Uterus (tissue), 4 donors: ENCODE data around the gene NTRK2. TPM values are rescaled to one million over a fixed set of nuclear protein-coding genes. Genes with fewer than 3 reads are reported as not detected.

Source experiments
- DNase-seq, 2 donors: peaks; one replicate each; pipeline ENCODE4 v3.0.0-alpha.2; 2019 to 2020
- H3K27ac ChIP-seq, 2 donors: fragments of 200-600 bp; sonication (generic); 1 replicate in 1 of 2; 2 replicates in 1 of 2; pipeline ENCODE4 v1.5.1; 2016 to 2018
- H3K27me3 ChIP-seq, 2 donors: fragments of 200-600 bp; sonication (generic); one replicate each; pipeline ENCODE4 v1.5.1; 2018 to 2019; ENCODE audit warnings: control low read depth in 1 of 2
- H3K36me3 ChIP-seq, 2 donors: fragments of 200-600 bp; sonication (generic); one replicate each; pipeline ENCODE4 v1.5.1; 2019; ENCODE audit warnings: control low read depth in 1 of 2
- H3K4me1 ChIP-seq, 2 donors: fragments of 200-600 bp; sonication (generic); one replicate each; pipeline ENCODE4 v1.5.1; 2018 to 2019; ENCODE audit warnings: control low read depth in 1 of 2
- H3K4me3 ChIP-seq, 2 donors: fragments of 200-600 bp; sonication (generic); 1 replicate in 1 of 2; 2 replicates in 1 of 2; pipeline ENCODE4 v1.5.1; 2018 to 2019; ENCODE audit warnings: mild to moderate bottlenecking in 1 of 2
- H3K9me3 ChIP-seq, 2 donors: fragments of 200-600 bp; sonication (generic); one replicate each; pipeline ENCODE4 v1.5.1; 2019; ENCODE audit warnings: control low read depth in 1 of 2
- POLR2A ChIP-seq, 2 donors: fragments of 450-650 bp; IDR thresholded peaks; one replicate each; pipeline ENCODE4 v1.6.1; 2016; ENCODE audit warnings: antibody characterized with exemption in 2 of 2, mild to moderate bottlenecking in 1 of 2, moderate library complexity in 1 of 2
- intact Hi-C: fragments of 100-400 bp; cut with DNase I; formaldehyde crosslinking; loops from one replicate; pipeline ENCODE4 v1.15.1; 2023; ENCODE audit warnings: low total_unique reads
- total RNA-seq, 4 donors: library from RNA; depleted of rRNA in 3 of 4; stranded (reverse); fragments of >200 nt in 3 of 4; gene quantifications; one replicate each; pipeline versions ENCODE4 v1.1.0 to v1.2.4, GENCODE V29; 2014 to 2023
- TF ChIP-seq, protein P1 (sequence below), 4 experiments: fragments of 200-600 bp in 2 of 4; fragments of 450-650 bp in 2 of 4; sonication (generic) in 2 of 4; IDR thresholded peaks; one replicate each; pipeline ENCODE4 v1.5.1; 2016 to 2019; ENCODE audit warnings: antibody characterized with exemption in 4 of 4, mild to moderate bottlenecking in 2 of 4, moderate library complexity in 1 of 4
- donor health status: DM: yes; HTN: yes; CAD: no.

NTRK2 gene
- total RNA-seq, 4 donors from 2014 or later: 6.5 to 23.2 (median 12.5) TPM

DNA sequence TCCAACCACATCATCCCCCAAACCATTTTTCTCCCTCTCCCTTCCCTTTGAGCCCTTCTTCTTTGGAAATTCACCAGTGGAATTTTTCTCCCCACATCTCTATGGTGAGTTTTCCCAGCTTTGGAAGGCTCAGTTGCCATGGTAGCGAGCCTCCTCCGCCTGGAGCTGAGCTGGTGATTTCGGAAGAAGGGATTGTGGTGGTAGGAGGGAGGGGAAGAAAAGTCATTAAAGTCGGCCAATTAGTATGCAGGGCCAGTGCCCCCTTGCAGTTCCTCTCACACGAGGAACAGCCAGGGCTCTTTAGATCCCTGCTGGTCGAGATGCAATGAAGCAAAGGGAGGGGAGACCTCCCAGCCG lies 322.0 kb downstream of the NTRK2 start:
- no peak overlapping the region for H3K27ac ChIP-seq
- intact Hi-C loops: no loop called here

DNA sequence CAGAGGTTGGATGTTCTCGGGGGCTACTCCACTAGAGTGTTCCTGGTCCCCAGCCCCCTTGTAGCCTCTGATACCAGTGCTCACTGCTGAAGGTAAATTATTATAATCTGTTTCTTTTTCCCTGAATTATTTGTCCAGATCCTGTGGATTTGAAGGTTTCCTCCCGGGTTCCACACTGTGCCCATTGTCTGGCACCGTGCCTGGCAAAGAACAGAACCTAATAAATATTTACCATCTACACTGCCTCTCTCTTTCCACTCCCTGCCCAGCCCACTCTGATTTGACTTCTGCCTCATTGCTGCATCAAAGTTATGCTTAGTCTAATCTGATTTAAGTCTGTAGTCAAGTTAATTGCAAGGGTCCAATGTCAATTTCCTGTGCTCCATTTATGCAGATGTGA lies 322.9 kb downstream of the NTRK2 start:
- Histone ChIP-seq H3K27me3 (no peaks in the 10 kb centered on the region), H3K4me3 (no peak overlapping the region), H3K27ac (no peak overlapping the region), H3K36me3 (no peaks in the 10 kb centered on the region), H3K9me3 (no peaks in the 10 kb centered on the region), H3K4me1 (no peaks in the 10 kb centered on the region)
- intact Hi-C loops: no loop called here
- TF ChIP-seq, protein P1, sequence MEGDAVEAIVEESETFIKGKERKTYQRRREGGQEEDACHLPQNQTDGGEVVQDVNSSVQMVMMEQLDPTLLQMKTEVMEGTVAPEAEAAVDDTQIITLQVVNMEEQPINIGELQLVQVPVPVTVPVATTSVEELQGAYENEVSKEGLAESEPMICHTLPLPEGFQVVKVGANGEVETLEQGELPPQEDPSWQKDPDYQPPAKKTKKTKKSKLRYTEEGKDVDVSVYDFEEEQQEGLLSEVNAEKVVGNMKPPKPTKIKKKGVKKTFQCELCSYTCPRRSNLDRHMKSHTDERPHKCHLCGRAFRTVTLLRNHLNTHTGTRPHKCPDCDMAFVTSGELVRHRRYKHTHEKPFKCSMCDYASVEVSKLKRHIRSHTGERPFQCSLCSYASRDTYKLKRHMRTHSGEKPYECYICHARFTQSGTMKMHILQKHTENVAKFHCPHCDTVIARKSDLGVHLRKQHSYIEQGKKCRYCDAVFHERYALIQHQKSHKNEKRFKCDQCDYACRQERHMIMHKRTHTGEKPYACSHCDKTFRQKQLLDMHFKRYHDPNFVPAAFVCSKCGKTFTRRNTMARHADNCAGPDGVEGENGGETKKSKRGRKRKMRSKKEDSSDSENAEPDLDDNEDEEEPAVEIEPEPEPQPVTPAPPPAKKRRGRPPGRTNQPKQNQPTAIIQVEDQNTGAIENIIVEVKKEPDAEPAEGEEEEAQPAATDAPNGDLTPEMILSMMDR (IDR thresholded peaks at IDR 0.05): no peak
- no peak for TF ChIP-seq POLR2A (IDR thresholded peaks at IDR 0.05)
- DNase-seq: no peak

More for the DNA sequence above, 322.0 kb downstream of the NTRK2 start:
- no peak for TF ChIP-seq POLR2A (IDR thresholded peaks at IDR 0.05)
- TF ChIP-seq, protein P1 (IDR thresholded peaks at IDR 0.05): no peak
- H3K36me3 ChIP-seq: no peaks in the 10 kb centered on the region
- H3K4me3 ChIP-seq: no peak overlapping the region
- H3K4me1 ChIP-seq: no peaks in the 10 kb centered on the region
- H3K27me3 ChIP-seq: no peaks in the 10 kb centered on the region
- DNase-seq: no peak
- no peaks in the 10 kb centered on the region for H3K9me3 ChIP-seq

DNA sequence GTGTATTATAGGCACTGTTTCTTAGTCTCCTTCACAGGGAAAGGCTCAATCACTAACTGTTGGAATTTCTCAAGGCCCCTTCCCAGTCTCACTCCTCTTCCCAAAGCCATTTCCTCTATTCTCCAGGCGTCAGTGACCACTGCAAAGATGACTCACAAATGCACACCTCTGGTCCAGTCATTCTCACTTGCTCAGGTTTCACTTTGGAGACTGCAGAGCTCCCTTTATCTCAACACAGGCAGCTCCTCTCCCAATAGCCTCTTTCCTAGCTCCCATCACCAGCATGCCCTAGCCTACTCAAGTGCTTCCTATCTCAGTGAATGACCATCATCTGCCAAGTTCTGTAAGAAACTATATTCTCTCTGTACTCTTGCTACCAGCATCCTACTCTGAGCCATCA lies 323.6 kb downstream of the NTRK2 start:
- Histone ChIP-seq H3K4me3 (no peak overlapping the region), H3K27ac (no peak overlapping the region)
- no peak for TF ChIP-seq POLR2A (IDR thresholded peaks at IDR 0.05)
- TF ChIP-seq, protein P1 (IDR thresholded peaks at IDR 0.05): no peak

DNA sequence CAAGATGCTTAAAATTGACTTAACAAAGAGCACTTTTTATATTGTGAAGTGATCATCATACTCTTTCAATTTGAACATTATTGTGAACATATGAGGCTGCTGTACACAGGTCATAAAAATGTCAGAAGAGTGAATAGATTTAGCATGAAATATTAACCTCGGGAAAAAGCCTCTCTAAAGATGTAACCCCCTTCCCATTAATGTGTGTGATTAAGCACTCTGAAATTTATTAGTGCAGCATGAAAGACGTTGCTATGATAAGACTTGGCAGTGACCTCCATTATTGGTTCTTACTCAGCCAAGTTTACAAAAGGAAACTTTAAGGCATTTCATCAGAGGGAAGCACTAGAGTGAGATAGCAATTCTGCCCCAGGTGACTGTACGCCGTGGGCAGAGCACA lies 326.5 kb downstream of the NTRK2 start:
- DNase-seq: no peak
- Histone ChIP-seq H3K27ac (no peak overlapping the region), H3K36me3 (no peaks in the 10 kb centered on the region), H3K9me3 (no peaks in the 10 kb centered on the region), H3K27me3 (no peaks in the 10 kb centered on the region), H3K4me3 (no peak overlapping the region), H3K4me1 (no peaks in the 10 kb centered on the region)
- intact Hi-C loops: no loop called here
- no peak for TF ChIP-seq POLR2A (IDR thresholded peaks at IDR 0.05)
- TF ChIP-seq, protein P1 (IDR thresholded peaks at IDR 0.05): no peak

More for the DNA sequence above, 323.6 kb downstream of the NTRK2 start:
- no peaks in the 10 kb centered on the region for H3K9me3 ChIP-seq
- DNase-seq: no peak
- H3K27me3 ChIP-seq: no peaks in the 10 kb centered on the region
- intact Hi-C loops: no loop called here
- H3K36me3 ChIP-seq: no peaks in the 10 kb centered on the region
- no peaks in the 10 kb centered on the region for H3K4me1 ChIP-seq

DNA sequence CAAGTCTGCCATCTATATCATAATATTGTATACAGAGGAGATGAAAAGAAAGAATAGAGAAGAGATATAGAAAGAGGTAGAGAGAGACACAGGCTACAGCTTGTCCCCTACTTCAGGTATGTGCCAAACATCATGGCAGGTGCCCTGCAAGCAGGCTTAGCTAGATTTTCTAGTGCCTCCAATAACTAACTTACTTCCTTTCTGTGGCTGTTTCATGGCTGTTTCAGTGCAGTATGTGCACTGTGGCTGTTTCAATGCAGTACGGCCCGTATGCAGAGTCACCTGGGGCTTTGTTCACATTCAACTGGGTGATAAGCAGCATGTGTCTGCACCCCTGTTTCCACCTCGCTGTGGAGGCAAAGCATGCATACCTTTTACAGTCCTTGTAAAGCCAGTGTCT lies 327.2 kb downstream of the NTRK2 start:
- H3K27me3 ChIP-seq: no peaks in the 10 kb centered on the region
- no peak overlapping the region for H3K4me3 ChIP-seq
- H3K36me3 ChIP-seq: no peaks in the 10 kb centered on the region
- no peak for DNase-seq
- H3K4me1 ChIP-seq: no peaks in the 10 kb centered on the region
- intact Hi-C loops: no loop called here
- no peaks in the 10 kb centered on the region for H3K9me3 ChIP-seq
- H3K27ac ChIP-seq: no peak overlapping the region
- no peak for TF ChIP-seq POLR2A (IDR thresholded peaks at IDR 0.05)
- TF ChIP-seq, protein P1 (IDR thresholded peaks at IDR 0.05): no peak
